Transverse colon (tissue), 4 donors: ENCODE results near the gene GABRG3. TPM values are rescaled to one million over a fixed set of nuclear protein-coding genes. Genes with fewer than 3 reads are reported as not detected.

ENCODE experiments used
- DNase-seq: peaks from one replicate; pipeline ENCODE4 v3.0.0-alpha.2; 2019
- H3K27ac ChIP-seq, 4 donors: fragments of 200-600 bp; sonication (generic); 2 replicates each; pipeline ENCODE4 v1.5.1; 2016 to 2018; ENCODE audit warnings: inconsistent platforms in 4 of 4
- H3K27me3 ChIP-seq: fragments of 200-600 bp; sonication (generic); 2 replicates; pipeline ENCODE4 v1.5.1; 2017; ENCODE audit warnings: inconsistent platforms
- H3K36me3 ChIP-seq, 4 donors: fragments of 200-600 bp; sonication (generic); 2 replicates each; pipeline ENCODE4 v1.5.1; 2017 to 2019; ENCODE audit warnings: inconsistent platforms in 4 of 4
- H3K4me1 ChIP-seq, 4 donors: fragments of 200-600 bp; sonication (generic); 2 replicates each; pipeline ENCODE4 v1.5.1; 2017 to 2020; ENCODE audit warnings: inconsistent platforms in 4 of 4
- H3K4me3 ChIP-seq, 4 donors: fragments of 200-600 bp; sonication (generic); 1 replicate in 1 of 4; 2 replicates in 3 of 4; pipeline versions ENCODE4 v1.5.1 to v1.6.1; 2017 to 2019; ENCODE audit warnings: inconsistent platforms in 4 of 4
- H3K9me3 ChIP-seq, 2 donors: fragments of 200-600 bp; sonication (generic); 2 replicates each; pipeline ENCODE4 v1.5.1; 2017 to 2019; ENCODE audit warnings: inconsistent platforms in 2 of 2
- EP300 ChIP-seq: sonication (generic); formaldehyde crosslinking; IDR thresholded peaks from one replicate; pipeline ENCODE4 v1.6.1; 2017; ENCODE audit warnings: antibody characterized with exemption, low read depth
- POLR2A ChIP-seq: fragments of 450-650 bp; IDR thresholded peaks from one replicate; pipeline ENCODE4 v1.6.1; 2016; ENCODE audit warnings: antibody characterized with exemption, mild to moderate bottlenecking, moderate library complexity
- POLR2AphosphoS5 ChIP-seq, 3 donors: sonication (generic); formaldehyde crosslinking; IDR thresholded peaks; one replicate each; pipeline ENCODE4 v1.6.1; 2016; ENCODE audit warnings: antibody characterized with exemption in 3 of 3
- WGBS, 2 donors: methylation state at CpG; one replicate each; pipeline ENCODE4 v1.1.5; 2018; ENCODE audit warnings: low coverage in 1 of 2; 5-methylcytosine and 5-hydroxymethylcytosine counted together
- in situ Hi-C, 4 donors: fragments of 200-750 bp; cut with MboI; loops; one replicate each; pipeline versions ENCODE4 v1.15.0 to v1.15.1; 2017; ENCODE audit warnings: low sequenced_read_pairs in 3 of 4, low pct_ligation_motif_present in 1 of 4, low pct_unique_long_range_greater_than_20kb in 1 of 4
- intact Hi-C: fragments of 100-400 bp; cut with DNase I; formaldehyde crosslinking; loops from one replicate; pipeline ENCODE4 v1.15.1; 2023; ENCODE audit warnings: low total_unique reads
- total RNA-seq, 4 donors: library from RNA; depleted of rRNA; stranded (reverse); fragments of >200 nt; gene quantifications; one replicate each; pipeline ENCODE4 v1.1.0, GENCODE V29; 2016
- TF ChIP-seq, protein P1 (sequence below), 5 experiments: fragments of 200-600 bp in 3 of 5; fragments of 450-650 bp in 2 of 5; sonication (generic) in 3 of 5; IDR thresholded peaks; 1 replicate in 2 of 5; 2 replicates in 3 of 5; pipeline ENCODE4 v1.5.1; 2016 to 2017; ENCODE audit warnings: antibody characterized with exemption in 5 of 5, inconsistent platforms in 3 of 5, mild to moderate bottlenecking in 2 of 5, moderate library complexity in 1 of 5

GABRG3 gene
- total RNA-seq, 4 donors from 2014 or later, result not detected

DNA sequence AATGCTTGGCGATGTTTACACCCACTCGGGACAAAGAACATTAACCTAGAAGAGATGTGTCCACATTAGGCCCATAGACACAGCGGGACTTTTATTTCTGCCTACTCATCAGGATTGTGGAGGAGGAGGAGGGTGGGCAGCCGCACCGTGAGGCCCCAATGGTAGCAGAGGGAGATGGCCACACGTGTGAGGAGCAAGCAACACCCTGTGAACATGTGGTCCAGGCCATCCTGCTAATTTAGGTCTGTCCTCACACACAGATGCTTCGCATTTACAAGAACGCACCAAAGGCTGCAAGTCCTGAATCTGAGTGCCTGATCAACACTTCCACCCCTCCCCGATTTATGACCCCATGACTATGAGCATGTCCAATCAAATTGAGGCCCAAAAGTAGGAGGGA, 560.0 kb downstream of the GABRG3 start:
- H3K4me3 ChIP-seq, result no peak overlapping the region
- H3K27ac ChIP-seq, result no peak overlapping the region
- WGBS, 2 donors, result 82 to 84% methylated on average over 8 to 9 of the region's 9 CpGs
- intact Hi-C loops (no loop called here), in situ Hi-C loops (no loop called here)
- H3K36me3 ChIP-seq, result no peaks in the 10 kb centered on the region
- no peaks in the 10 kb centered on the region for H3K27me3 ChIP-seq
- peaks cover 0 to 3% of the 10 kb centered on the region in 2 donors for H3K9me3 ChIP-seq
- H3K4me1 ChIP-seq, result no peaks in the 10 kb centered on the region
- no peak for DNase-seq
- TF ChIP-seq POLR2AphosphoS5 (IDR thresholded peaks at IDR 0.05) (no peak), EP300 (no peak)

DNA sequence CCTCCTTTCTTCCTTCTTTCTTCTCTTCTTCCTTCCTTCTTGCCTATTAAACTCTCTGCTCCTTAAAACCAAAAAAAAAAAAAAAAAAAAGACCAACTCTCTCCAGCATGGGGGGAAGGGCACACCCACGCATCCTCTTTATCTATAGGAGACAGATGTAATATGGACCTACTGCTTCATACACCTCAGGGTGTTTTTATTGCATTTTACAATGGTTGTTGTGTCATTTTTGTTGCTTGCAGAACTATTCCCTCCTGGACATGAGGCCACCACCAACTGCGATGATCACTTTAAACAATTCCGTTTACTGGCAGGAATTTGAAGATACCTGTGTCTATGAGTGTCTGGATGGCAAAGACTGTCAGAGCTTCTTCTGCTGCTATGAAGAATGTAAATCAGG, 561.4 kb downstream of the GABRG3 start:
- H3K36me3 ChIP-seq, result no peaks in the 10 kb centered on the region
- no peak overlapping the region for H3K4me3 ChIP-seq
- peaks cover 0 to 3% of the 10 kb centered on the region in 2 donors for H3K9me3 ChIP-seq
- H3K27me3 ChIP-seq, result no peaks in the 10 kb centered on the region
- intact Hi-C loops, result no loop called here
- WGBS, 2 donors, result 83 to 86% methylated on average over 3 of the region's 3 CpGs
- in situ Hi-C loops, result no loop called here
- DNase-seq, result no peak
- no peak for TF ChIP-seq POLR2AphosphoS5 (IDR thresholded peaks at IDR 0.05)
- no peak for TF ChIP-seq EP300
- no peak for TF ChIP-seq POLR2A
- TF ChIP-seq, protein P1, sequence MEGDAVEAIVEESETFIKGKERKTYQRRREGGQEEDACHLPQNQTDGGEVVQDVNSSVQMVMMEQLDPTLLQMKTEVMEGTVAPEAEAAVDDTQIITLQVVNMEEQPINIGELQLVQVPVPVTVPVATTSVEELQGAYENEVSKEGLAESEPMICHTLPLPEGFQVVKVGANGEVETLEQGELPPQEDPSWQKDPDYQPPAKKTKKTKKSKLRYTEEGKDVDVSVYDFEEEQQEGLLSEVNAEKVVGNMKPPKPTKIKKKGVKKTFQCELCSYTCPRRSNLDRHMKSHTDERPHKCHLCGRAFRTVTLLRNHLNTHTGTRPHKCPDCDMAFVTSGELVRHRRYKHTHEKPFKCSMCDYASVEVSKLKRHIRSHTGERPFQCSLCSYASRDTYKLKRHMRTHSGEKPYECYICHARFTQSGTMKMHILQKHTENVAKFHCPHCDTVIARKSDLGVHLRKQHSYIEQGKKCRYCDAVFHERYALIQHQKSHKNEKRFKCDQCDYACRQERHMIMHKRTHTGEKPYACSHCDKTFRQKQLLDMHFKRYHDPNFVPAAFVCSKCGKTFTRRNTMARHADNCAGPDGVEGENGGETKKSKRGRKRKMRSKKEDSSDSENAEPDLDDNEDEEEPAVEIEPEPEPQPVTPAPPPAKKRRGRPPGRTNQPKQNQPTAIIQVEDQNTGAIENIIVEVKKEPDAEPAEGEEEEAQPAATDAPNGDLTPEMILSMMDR (IDR thresholded peaks at IDR 0.05), result no peak
- H3K27ac ChIP-seq, result no peak overlapping the region
- H3K4me1 ChIP-seq, result no peaks in the 10 kb centered on the region

- Histone ChIP-seq H3K36me3 (no peaks in the 10 kb centered on the region), H3K9me3 (no peaks in the 10 kb centered on the region), H3K4me1 (no peaks in the 10 kb centered on the region), H3K4me3 (no peak overlapping the region), H3K27ac (no peak overlapping the region), H3K27me3 (no peaks in the 10 kb centered on the region)
- intact Hi-C loops, result no loop called here
- DNase-seq, result no peak
- 63 to 66% methylated on average over 4 to 6 of the region's 6 CpGs for WGBS, 2 donors
- in situ Hi-C loops, result no loop called here
- no peak for TF ChIP-seq POLR2AphosphoS5 (IDR thresholded peaks at IDR 0.05)
- no peak for TF ChIP-seq EP300
- TF ChIP-seq POLR2A, result no peak
- TF ChIP-seq, protein P1 (IDR thresholded peaks at IDR 0.05), result no peak
These were observed 564.6 kb downstream of the GABRG3 start for GRCh38 chr15:27535445-27536129.

GRCh38 chr15:27538325-27538724, 567.3 kb downstream of the GABRG3 start:
- Histone ChIP-seq H3K9me3 (peaks cover 0 to 3% of the 10 kb centered on the region in 2 donors), H3K27ac (no peak overlapping the region), H3K36me3 (no peaks in the 10 kb centered on the region), H3K27me3 (no peaks in the 10 kb centered on the region), H3K4me3 (no peak overlapping the region), H3K4me1 (no peaks in the 10 kb centered on the region)
- DNase-seq, result no peak
- in situ Hi-C loops (no loop called here), intact Hi-C loops (no loop called here)
- WGBS, 2 donors, result 64 to 67% methylated on average over 3 of the region's 3 CpGs
- TF ChIP-seq POLR2A (no peak), EP300 (no peak), POLR2AphosphoS5 (IDR thresholded peaks at IDR 0.05) (no peak)
- TF ChIP-seq, protein P1 (IDR thresholded peaks at IDR 0.05), result no peak

GRCh38 chr15:27541581-27541980, 570.6 kb downstream of the GABRG3 start:
- TF ChIP-seq POLR2AphosphoS5 (IDR thresholded peaks at IDR 0.05), result no peak
- TF ChIP-seq, protein P1 (IDR thresholded peaks at IDR 0.05), result no peak
- TF ChIP-seq POLR2A, result no peak
- no peak for TF ChIP-seq EP300
- Histone ChIP-seq H3K27me3 (no peaks in the 10 kb centered on the region), H3K36me3 (no peaks in the 10 kb centered on the region), H3K4me3 (no peak overlapping the region), H3K4me1 (no peaks in the 10 kb centered on the region), H3K9me3 (peaks cover 0 to 3% of the 10 kb centered on the region in 2 donors), H3K27ac (no peak overlapping the region)
- intact Hi-C loops (no loop called here), in situ Hi-C loops (no loop called here)
- DNase-seq, result no peak
- 80 to 97% methylated on average over 2 to 40 of the region's 40 CpGs for WGBS, 2 donors
